Body of pancreas (tissue), 4 donors: ENCODE data around the gene RIMS4.

Experiments used
- POLR2A ChIP-seq, 3 donors: fragments of 450-650 bp; IDR thresholded peaks; one replicate each; pipeline ENCODE4 v1.6.1; 2016; ENCODE audit warnings: antibody characterized with exemption in 3 of 3, mild to moderate bottlenecking in 2 of 3
- TF ChIP-seq, protein P1 (sequence below), 7 experiments: fragments of 450-650 bp in 4 of 7; fragments of 200-600 bp in 3 of 7; sonication (generic) in 3 of 7; IDR thresholded peaks; one replicate each; pipeline ENCODE4 v1.5.1; 2016 to 2019; ENCODE audit warnings: antibody characterized with exemption in 7 of 7

GRCh38 chr20:44709380-44709779, 101.0 kb downstream of the RIMS4 start:
- TF ChIP-seq, protein P1, sequence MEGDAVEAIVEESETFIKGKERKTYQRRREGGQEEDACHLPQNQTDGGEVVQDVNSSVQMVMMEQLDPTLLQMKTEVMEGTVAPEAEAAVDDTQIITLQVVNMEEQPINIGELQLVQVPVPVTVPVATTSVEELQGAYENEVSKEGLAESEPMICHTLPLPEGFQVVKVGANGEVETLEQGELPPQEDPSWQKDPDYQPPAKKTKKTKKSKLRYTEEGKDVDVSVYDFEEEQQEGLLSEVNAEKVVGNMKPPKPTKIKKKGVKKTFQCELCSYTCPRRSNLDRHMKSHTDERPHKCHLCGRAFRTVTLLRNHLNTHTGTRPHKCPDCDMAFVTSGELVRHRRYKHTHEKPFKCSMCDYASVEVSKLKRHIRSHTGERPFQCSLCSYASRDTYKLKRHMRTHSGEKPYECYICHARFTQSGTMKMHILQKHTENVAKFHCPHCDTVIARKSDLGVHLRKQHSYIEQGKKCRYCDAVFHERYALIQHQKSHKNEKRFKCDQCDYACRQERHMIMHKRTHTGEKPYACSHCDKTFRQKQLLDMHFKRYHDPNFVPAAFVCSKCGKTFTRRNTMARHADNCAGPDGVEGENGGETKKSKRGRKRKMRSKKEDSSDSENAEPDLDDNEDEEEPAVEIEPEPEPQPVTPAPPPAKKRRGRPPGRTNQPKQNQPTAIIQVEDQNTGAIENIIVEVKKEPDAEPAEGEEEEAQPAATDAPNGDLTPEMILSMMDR (IDR thresholded peaks at IDR 0.05), result no peak
- no peak for TF ChIP-seq POLR2A (IDR thresholded peaks at IDR 0.05)
